ENCODE measurements around the gene DKK3. TPM values are rescaled to one million over a fixed set of nuclear protein-coding genes. Genes with fewer than 3 reads are reported as not detected.
A peak's percentile ranks its signal among the peaks of the same experiment; 100 is the strongest.

Gene DKK3
- total RNA-seq, 2 experiments from 2014 or later = not detected

- POLR2A ChIA-PET = no interaction called here
- Mint-ChIP-seq H3K27me3 (peaks cover 19% of the 10 kb centered on the region), H3K36me3 (ENCODE audit: low read depth) (peaks cover 1% of the 10 kb centered on the region), H3K4me1 (no peaks in the 10 kb centered on the region), H3K4me3 (no peak overlapping the region), H3K9me3 (peaks cover 6% of the 10 kb centered on the region), H3K27ac (no peak overlapping the region)
- CTCF ChIA-PET = interaction anchor here (1.1 kb wide), 1 partner anchor 36 kb away, joined by 3 read pairs; no protein-coding TSS in a partner anchor
- DNase-seq = no peak
Observed at GRCh38 chr11:12026331-12027211, 18.1 kb upstream of the DKK3 start.

- Mint-ChIP-seq H3K27ac (no peak overlapping the region), H3K4me1 (no peaks in the 10 kb centered on the region), H3K36me3 (ENCODE audit: low read depth) (peaks cover 1% of the 10 kb centered on the region), H3K27me3 (peaks cover 25% of the 10 kb centered on the region), H3K4me3 (no peak overlapping the region), H3K9me3 (peaks cover 6% of the 10 kb centered on the region)
- POLR2A ChIA-PET = no interaction called here
- CTCF ChIA-PET = no interaction called here
- DNase-seq = no peak
Observed at GRCh38 chr11:12024254-12024926, 16.0 kb upstream of the DKK3 start.

- H3K36me3 Mint-ChIP-seq (ENCODE audit: low read depth) = peaks cover 1% of the 10 kb centered on the region
- no peak overlapping the region for H3K27ac Mint-ChIP-seq
- peaks cover 28% of the 10 kb centered on the region for H3K27me3 Mint-ChIP-seq
- CTCF ChIA-PET = no interaction called here
- POLR2A ChIA-PET = no interaction called here
- H3K9me3 Mint-ChIP-seq = peaks cover 6% of the 10 kb centered on the region
- no peaks in the 10 kb centered on the region for H3K4me1 Mint-ChIP-seq
- no peak for DNase-seq
- H3K4me3 Mint-ChIP-seq = no peak overlapping the region
Observed at GRCh38 chr11:12023015-12023414, 14.6 kb upstream of the DKK3 start.

GRCh38 chr11:12020546-12020945 lies 12.1 kb upstream of the DKK3 start:
- Mint-ChIP-seq H3K4me3 (no peak overlapping the region), H3K4me1 (no peaks in the 10 kb centered on the region), H3K9me3 (peaks cover 6% of the 10 kb centered on the region), H3K27me3 (peaks cover 48% of the 10 kb centered on the region), H3K27ac (no peak overlapping the region), H3K36me3 (ENCODE audit: low read depth) (peaks cover 1% of the 10 kb centered on the region)
- DNase-seq = no peak
- CTCF ChIA-PET = interaction anchor here (1.3 kb wide), 1 partner anchor 16 kb away, joined by 3 read pairs; no protein-coding TSS in a partner anchor
- POLR2A ChIA-PET = no interaction called here

GRCh38 chr11:12019866-12020416 lies 11.5 kb upstream of the DKK3 start:
- Mint-ChIP-seq H3K36me3 (ENCODE audit: low read depth) (peaks cover 1% of the 10 kb centered on the region), H3K4me1 (no peaks in the 10 kb centered on the region), H3K27me3 (peaks cover 53% of the 10 kb centered on the region), H3K9me3 (peaks cover 6% of the 10 kb centered on the region), H3K4me3 (no peak overlapping the region), H3K27ac (no peak overlapping the region)
- CTCF ChIA-PET = interaction anchor here (1.3 kb wide), 1 partner anchor 16 kb away, joined by 3 read pairs; no protein-coding TSS in a partner anchor
- POLR2A ChIA-PET = no interaction called here
- DNase-seq = no peak

GRCh38 chr11:12019337-12019736 lies 10.9 kb upstream of the DKK3 start:
- Mint-ChIP-seq H3K27ac (no peak overlapping the region), H3K27me3 (peaks cover 54% of the 10 kb centered on the region), H3K4me1 (no peaks in the 10 kb centered on the region), H3K4me3 (no peak overlapping the region), H3K36me3 (ENCODE audit: low read depth) (no peaks in the 10 kb centered on the region), H3K9me3 (peaks cover 3% of the 10 kb centered on the region)
- POLR2A ChIA-PET = no interaction called here
- DNase-seq = no peak
- CTCF ChIA-PET = interaction anchor here (1.3 kb wide), 1 partner anchor 17 kb away, joined by 3 read pairs; no protein-coding TSS in a partner anchor

- CTCF ChIA-PET = no interaction called here
- no peaks in the 10 kb centered on the region for H3K36me3 Mint-ChIP-seq (ENCODE audit: low read depth)
- POLR2A ChIA-PET = no interaction called here
- H3K4me1 Mint-ChIP-seq = no peaks in the 10 kb centered on the region
- H3K9me3 Mint-ChIP-seq = no peaks in the 10 kb centered on the region
- no peak overlapping the region for H3K27ac Mint-ChIP-seq
- peaks cover 64% of the 10 kb centered on the region for H3K27me3 Mint-ChIP-seq
- H3K4me3 Mint-ChIP-seq = no peak overlapping the region
- no peak for DNase-seq
Observed at GRCh38 chr11:12017865-12018453, 9.5 kb upstream of the DKK3 start.

GRCh38 chr11:12017243-12017678 lies 8.8 kb upstream of the DKK3 start:
- ChIA-PET CTCF (no interaction called here), POLR2A (no interaction called here)
- H3K9me3 Mint-ChIP-seq = no peaks in the 10 kb centered on the region
- no peaks in the 10 kb centered on the region for H3K4me1 Mint-ChIP-seq
- peaks cover 65% of the 10 kb centered on the region for H3K27me3 Mint-ChIP-seq
- H3K36me3 Mint-ChIP-seq (ENCODE audit: low read depth) = no peaks in the 10 kb centered on the region
- DNase-seq = no peak
- no peak overlapping the region for H3K4me3 Mint-ChIP-seq
- H3K27ac Mint-ChIP-seq = no peak overlapping the region

GRCh38 chr11:12016246-12016645 lies 7.8 kb upstream of the DKK3 start:
- Mint-ChIP-seq H3K27ac (no peak overlapping the region), H3K36me3 (ENCODE audit: low read depth) (no peaks in the 10 kb centered on the region), H3K4me3 (no peak overlapping the region), H3K9me3 (no peaks in the 10 kb centered on the region), H3K4me1 (no peaks in the 10 kb centered on the region), H3K27me3 (peaks cover 65% of the 10 kb centered on the region)
- DNase-seq = no peak
- CTCF ChIA-PET = no interaction called here
- POLR2A ChIA-PET = no interaction called here

GRCh38 chr11:12015486-12015885 lies 7.1 kb upstream of the DKK3 start:
- Mint-ChIP-seq H3K9me3 (no peaks in the 10 kb centered on the region), H3K36me3 (ENCODE audit: low read depth) (no peaks in the 10 kb centered on the region), H3K27ac (no peak overlapping the region), H3K4me3 (no peak overlapping the region), H3K27me3 (peaks cover 70% of the 10 kb centered on the region), H3K4me1 (no peaks in the 10 kb centered on the region)
- POLR2A ChIA-PET = no interaction called here
- no peak for DNase-seq
- CTCF ChIA-PET = no interaction called here

GRCh38 chr11:12013781-12014180 lies 5.4 kb upstream of the DKK3 start:
- Mint-ChIP-seq H3K4me1 (peaks cover 5% of the 10 kb centered on the region), H3K9me3 (no peaks in the 10 kb centered on the region), H3K27ac (no peak overlapping the region), H3K27me3 (peaks cover 75% of the 10 kb centered on the region), H3K36me3 (ENCODE audit: low read depth) (no peaks in the 10 kb centered on the region), H3K4me3 (no peak overlapping the region)
- ChIA-PET CTCF (no interaction called here), POLR2A (no interaction called here)
- no peak for DNase-seq

- Mint-ChIP-seq H3K36me3 (ENCODE audit: low read depth) (no peaks in the 10 kb centered on the region), H3K27ac (no peak overlapping the region), H3K9me3 (no peaks in the 10 kb centered on the region), H3K4me1 (peaks cover 11% of the 10 kb centered on the region), H3K27me3 (peaks cover 82% of the 10 kb centered on the region), H3K4me3 (peak overlapping the region; percentile 47)
- no peak for DNase-seq
- ChIA-PET POLR2A (no interaction called here), CTCF (no interaction called here)
Observed at GRCh38 chr11:12009617-12010321, 1.3 kb upstream of the DKK3 start.
